Measurements from ENCODE around the gene CNDP1. TPM values are rescaled to one million over a fixed set of nuclear protein-coding genes. Genes with fewer than 3 reads are reported as not detected.

Gene CNDP1
- polyA plus RNA-seq, 1 experiment: not detected

- H3K27me3 ChIP-seq (ENCODE audit: control insufficient read depth, insufficient read depth, low read length): peaks cover 3% of the 10 kb centered on the region
- H3K4me3 ChIP-seq (ENCODE audit: low read depth, low read length): no peak overlapping the region
- ChIA-PET CTCF (interaction anchor here (0.6 kb wide), 1 partner anchor 169 kb away, joined by 3 read pairs; no protein-coding TSS in a partner anchor), POLR2A (no interaction called here)
- DNase-seq (ENCODE audit: low read depth): no peak
- no peak for TF ChIP-seq CTCF (IDR thresholded peaks at IDR 0.05; ENCODE audit: insufficient read depth, low read depth, low read length)
- H3K36me3 ChIP-seq (ENCODE audit: control insufficient read depth, insufficient read depth, low read length): no peaks in the 10 kb centered on the region
Observed at GRCh38 chr18:74531043-74531442, 3.3 kb upstream of the CNDP1 start.

GRCh38 chr18:74532511-74533025 is 1.7 kb upstream of the CNDP1 start:
- no peaks in the 10 kb centered on the region for H3K36me3 ChIP-seq (ENCODE audit: control insufficient read depth, insufficient read depth, low read length)
- no peak overlapping the region for H3K4me3 ChIP-seq (ENCODE audit: low read depth, low read length)
- no peak for DNase-seq (ENCODE audit: low read depth)
- TF ChIP-seq CTCF (IDR thresholded peaks at IDR 0.05; ENCODE audit: insufficient read depth, low read depth, low read length): no peak
- POLR2A ChIA-PET: no interaction called here
- CTCF ChIA-PET: interaction anchor here (1.0 kb wide), 2 partner anchors 10 to 19 kb away, joined by 3 read pairs; no protein-coding TSS in a partner anchor
- peaks cover 3% of the 10 kb centered on the region for H3K27me3 ChIP-seq (ENCODE audit: control insufficient read depth, insufficient read depth, low read length)

GRCh38 chr18:74533666-74534065 is 634 bp upstream of the CNDP1 start:
- ChIA-PET POLR2A (no interaction called here), CTCF (interaction anchor here (1.0 kb wide), 3 partner anchors 18 to 180 kb away, joined by 3 to 5 read pairs (median 3); no protein-coding TSS in a partner anchor)
- TF ChIP-seq CTCF (IDR thresholded peaks at IDR 0.05; ENCODE audit: insufficient read depth, low read depth, low read length): no peak
- no peak for DNase-seq (ENCODE audit: low read depth)
- H3K27me3 ChIP-seq (ENCODE audit: control insufficient read depth, insufficient read depth, low read length): peaks cover 4% of the 10 kb centered on the region
- H3K4me3 ChIP-seq (ENCODE audit: low read depth, low read length): no peak overlapping the region
- no peaks in the 10 kb centered on the region for H3K36me3 ChIP-seq (ENCODE audit: control insufficient read depth, insufficient read depth, low read length)

- Histone ChIP-seq H3K4me3 (ENCODE audit: low read depth, low read length) (no peak overlapping the region), H3K36me3 (ENCODE audit: control insufficient read depth, insufficient read depth, low read length) (no peaks in the 10 kb centered on the region), H3K27me3 (ENCODE audit: control insufficient read depth, insufficient read depth, low read length) (peaks cover 7% of the 10 kb centered on the region)
- POLR2A ChIA-PET: no interaction called here
- no peak for DNase-seq (ENCODE audit: low read depth)
- no peak for TF ChIP-seq CTCF (IDR thresholded peaks at IDR 0.05; ENCODE audit: insufficient read depth, low read depth, low read length)
- CTCF ChIA-PET: no interaction called here
Observed at GRCh38 chr18:74534981-74535649, 815 bp downstream of the CNDP1 start.

- ChIA-PET CTCF (no interaction called here), POLR2A (no interaction called here)
- no peak for DNase-seq (ENCODE audit: low read depth)
- H3K4me3 ChIP-seq (ENCODE audit: low read depth, low read length): no peak overlapping the region
- TF ChIP-seq CTCF (IDR thresholded peaks at IDR 0.05; ENCODE audit: insufficient read depth, low read depth, low read length): no peak
- peaks cover 11% of the 10 kb centered on the region for H3K27me3 ChIP-seq (ENCODE audit: control insufficient read depth, insufficient read depth, low read length)
- H3K36me3 ChIP-seq (ENCODE audit: control insufficient read depth, insufficient read depth, low read length): no peaks in the 10 kb centered on the region
Observed at GRCh38 chr18:74539289-74539688, 5.0 kb downstream of the CNDP1 start.
